H1 (cell line): ENCODE measurements around the gene ACO1. TPM values are rescaled to one million over a fixed set of nuclear protein-coding genes. Genes with fewer than 3 reads are reported as not detected.

ENCODE experiments used
- CTCF ChIA-PET: fragments of 300-600 bp; sonication (Branson Sonifier 250); formaldehyde crosslinking; loops from one replicate; lab custom pipeline; 2021; ENCODE audit not compliant: partially characterized antibody; lab: Charles Lee
- POLR2A ChIA-PET: fragments of 300-600 bp; sonication (Branson Sonifier 250); formaldehyde crosslinking; loops from one replicate; lab custom pipeline; 2021; ENCODE audit warnings: inconsistent platforms; ENCODE audit not compliant: partially characterized antibody; lab: Charles Lee
- DNase-seq, 2 experiments: peaks; one replicate each; pipeline versions ENCODE4 v3.0.0 to v3.0.0-alpha.2; 2010 to 2022; ENCODE audit warnings: low spot score in 2 of 2, low read depth in 1 of 2, mixed read lengths in 1 of 2
- FAIRE-seq: peaks from 2 replicates; lab custom pipeline; 2011; peaks lifted over from hg19 to GRCh38; lab: Jason Lieb, UNC
- H2AFZ ChIP-seq: 2 replicates; pipeline ENCODE4 v1.8.1; 2012; ENCODE audit warnings: low read length, inconsistent platforms
- H2AK5ac ChIP-seq: 2 replicates; pipeline ENCODE4 v1.6.1; 2013; ENCODE audit warnings: low read depth, low read length
- H2BK120ac ChIP-seq: replicated peaks from 2 replicates; pipeline ENCODE3; 2013; ENCODE audit warnings: low read depth, low read length, inconsistent platforms
- H2BK12ac ChIP-seq: 2 replicates; pipeline ENCODE4 v1.6.1; 2013; ENCODE audit warnings: low read depth, low read length
- H2BK15ac ChIP-seq: 2 replicates; pipeline ENCODE4 v1.6.1; 2013; ENCODE audit warnings: low read length
- H2BK20ac ChIP-seq: 2 replicates; pipeline ENCODE4 v1.6.1; 2013; ENCODE audit warnings: low read length
- H2BK5ac ChIP-seq: 2 replicates; pipeline ENCODE4 v1.6.1; 2013; ENCODE audit warnings: low read depth, low read length
- H3K14ac ChIP-seq: 2 replicates; pipeline ENCODE4 v1.6.1; 2013; ENCODE audit warnings: inconsistent platforms; ENCODE audit not compliant: insufficient read length
- H3K18ac ChIP-seq: 2 replicates; pipeline ENCODE4 v1.6.1; 2013; ENCODE audit warnings: low read length; ENCODE audit errors: extremely low read depth
- H3K23ac ChIP-seq: 2 replicates; pipeline ENCODE4 v1.6.1; 2013; ENCODE audit warnings: inconsistent platforms; ENCODE audit not compliant: insufficient read length
- H3K23me2 ChIP-seq: 2 replicates; pipeline ENCODE4 v1.6.1; 2013; ENCODE audit warnings: low read depth, low read length
- H3K27ac ChIP-seq: 2 replicates; pipeline ENCODE4 v1.6.1; 2011; ENCODE audit warnings: low read depth, low read length, inconsistent platforms
- H3K27me3 ChIP-seq, 4 experiments: replicated peaks in 1 of 4; 1 replicate in 1 of 4; 2 replicates in 3 of 4; pipeline versions ENCODE4 v1.6.1 to v1.8.1; 2011 to 2013; ENCODE audit warnings: low read length in 3 of 4, mild to moderate bottlenecking in 3 of 4, inconsistent platforms in 2 of 4, mixed read lengths in 2 of 4, moderate library complexity in 1 of 4; ENCODE audit not compliant: control insufficient read depth in 3 of 4, insufficient read depth in 3 of 4; ENCODE audit errors: extremely low read depth in 1 of 4
- H3K36me3 ChIP-seq, 4 experiments: 2 replicates each; pipeline versions ENCODE4 v1.6.1 to v1.8.1; 2011 to 2013; ENCODE audit warnings: mild to moderate bottlenecking in 4 of 4, low read length in 3 of 4, moderate library complexity in 2 of 4, control low read depth in 1 of 4, inconsistent platforms in 1 of 4; ENCODE audit not compliant: insufficient read depth in 4 of 4, control insufficient read depth in 2 of 4
- H3K4ac ChIP-seq: replicated peaks from 2 replicates; pipeline ENCODE3; 2013; ENCODE audit warnings: low read length, low read depth, mixed read lengths, inconsistent platforms; ENCODE audit not compliant: insufficient read length
- H3K4me1 ChIP-seq, 4 experiments: replicated peaks in 1 of 4; 1 replicate in 1 of 4; 2 replicates in 3 of 4; pipeline versions ENCODE4 v1.6.1 to v1.8.1; 2011 to 2013; ENCODE audit warnings: low read length in 3 of 4, inconsistent platforms in 2 of 4, mixed read lengths in 1 of 4; ENCODE audit not compliant: insufficient read depth in 4 of 4, control insufficient read depth in 3 of 4
- H3K4me2 ChIP-seq, 2 experiments: 2 replicates each; pipeline versions ENCODE4 v1.6.1 to v1.8.1; 2011 to 2013; ENCODE audit warnings: low read depth in 2 of 2, low read length in 2 of 2, control low read depth in 1 of 2, inconsistent platforms in 1 of 2, mild to moderate bottlenecking in 1 of 2; ENCODE audit not compliant: insufficient read depth in 1 of 2
- H3K4me3 ChIP-seq, 4 experiments: fragments of 200-600, 300-600 bp in 1 of 4; sonication (generic), shearing (Covaris generic), sonication (Bioruptor Twin) in 1 of 4; 2 replicates each; pipeline versions ENCODE4 v1.5.1 to v1.8.1; 2011 to 2016; ENCODE audit warnings: low read length in 4 of 4, low read depth in 3 of 4, control low read depth in 2 of 4, inconsistent platforms in 2 of 4, mild to moderate bottlenecking in 2 of 4, mixed read lengths in 1 of 4, moderate library complexity in 1 of 4; ENCODE audit not compliant: insufficient read depth in 2 of 4; ENCODE audit errors: extremely low read depth in 1 of 4
- H3K56ac ChIP-seq: replicated peaks from 2 replicates; pipeline ENCODE3; 2013; ENCODE audit warnings: low read depth, mild to moderate bottlenecking, mixed read lengths, low read length, inconsistent platforms; ENCODE audit not compliant: insufficient read length
- H3K79me1 ChIP-seq: 2 replicates; pipeline ENCODE4 v1.6.1; 2013; ENCODE audit warnings: low read depth, low read length, control low read depth
- H3K79me2 ChIP-seq, 2 experiments: 2 replicates each; pipeline versions ENCODE4 v1.6.1 to v1.8.1; 2012 to 2013; ENCODE audit warnings: low read length in 2 of 2, mild to moderate bottlenecking in 2 of 2, inconsistent platforms in 1 of 2; ENCODE audit not compliant: insufficient read depth in 2 of 2, control insufficient read depth in 1 of 2
- H3K9ac ChIP-seq, 4 experiments: replicated peaks in 1 of 4; 1 replicate in 1 of 4; 2 replicates in 3 of 4; pipeline versions ENCODE4 v1.6.1 to v1.8.1; 2011 to 2013; ENCODE audit warnings: low read depth in 3 of 4, low read length in 3 of 4, control low read depth in 2 of 4, mild to moderate bottlenecking in 2 of 4, moderate library complexity in 2 of 4, inconsistent platforms in 1 of 4; ENCODE audit errors: extremely low read depth in 1 of 4
- H3K9me3 ChIP-seq, 2 experiments: 2 replicates each; pipeline versions ENCODE4 v1.6.1 to v1.8.1; 2012 to 2013; ENCODE audit warnings: mild to moderate bottlenecking in 2 of 2, moderate library complexity in 2 of 2, control low read depth in 1 of 2, inconsistent platforms in 1 of 2, low read depth in 1 of 2, low read length in 1 of 2, mixed read lengths in 1 of 2; ENCODE audit not compliant: insufficient read depth in 2 of 2
- H4K20me1 ChIP-seq, 2 experiments: replicated peaks in 1 of 2; 2 replicates each; pipeline versions ENCODE3 to v1.8.1; 2011 to 2013; ENCODE audit warnings: inconsistent platforms in 2 of 2, low read length in 2 of 2, mild to moderate bottlenecking in 1 of 2; ENCODE audit not compliant: insufficient read depth in 2 of 2, control insufficient read depth in 1 of 2
- H4K5ac ChIP-seq: 2 replicates; pipeline ENCODE4 v1.6.1; 2013; ENCODE audit warnings: low read length, low read depth, mixed read lengths, inconsistent platforms; ENCODE audit not compliant: insufficient read length
- H4K8ac ChIP-seq: 2 replicates; pipeline ENCODE4 v1.8.0; 2013; ENCODE audit warnings: mild to moderate bottlenecking, moderate library complexity, low read length, inconsistent platforms; ENCODE audit not compliant: insufficient read depth; ENCODE audit errors: extremely low read depth
- H4K91ac ChIP-seq: replicated peaks from 2 replicates; pipeline ENCODE3; 2013; ENCODE audit warnings: low read length, mixed read lengths, inconsistent platforms; ENCODE audit not compliant: insufficient read length
- KDM4A ChIP-seq: IDR thresholded peaks from one replicate; pipeline ENCODE4 v1.7.1; 2012; ENCODE audit warnings: low read depth, mild to moderate bottlenecking, moderate library complexity, low read length, inconsistent platforms; ENCODE audit not compliant: severe bottlenecking
- MAFK ChIP-seq: IDR thresholded peaks from 2 replicates; pipeline ENCODE4 v1.6.1; 2012; ENCODE audit warnings: low read depth, mild to moderate bottlenecking, improper control_type of control experiment, low read length
- TBP ChIP-seq: IDR thresholded peaks from 2 replicates; pipeline ENCODE4 v1.6.1; 2011; ENCODE audit warnings: low read depth, low read length, improper control_type of control experiment
- WGBS, 2 experiments: shearing (Covaris generic) in 1 of 2; methylation state at CpG; one replicate each; pipeline versions ENCODE4 v1.1.6 to v1.1.7; 2013 to 2015; ENCODE audit warnings: low lambda C conversion rate in 2 of 2, mixed read lengths in 2 of 2, inconsistent platforms in 1 of 2, low coverage in 1 of 2, missing lambda C conversion rate in 1 of 2; ENCODE audit not compliant: insufficient replicate concordance in 2 of 2, insufficient coverage in 1 of 2, insufficient read length in 1 of 2; ENCODE audit errors: extremely low coverage in 1 of 2, missing lambda C conversion rate in 1 of 2; 5-methylcytosine and 5-hydroxymethylcytosine counted together
- polyA plus RNA-seq, 7 experiments: library from polyadenylated mRNA; depleted of rRNA in 3 of 7; stranded (reverse) in 5 of 7; unstranded in 2 of 7; fragments of >200 nt in 5 of 7; fragments of 200-250 nt in 2 of 7; gene quantifications; 1 replicate in 5 of 7; 2 replicates in 1 of 7; 4 replicates in 1 of 7; pipeline versions ENCODE4 v1.2.1 to v1.2.3, GENCODE V29; 2011 to 2013; ENCODE audit warnings: missing spikeins in 2 of 7, mixed read lengths in 2 of 7
- total RNA-seq: library from RNA; stranded (reverse); fragmentation: NEBNext Ultra II Directional; extraction: Animal tissue kit (Norgen Biotek cat#: 25700); gene quantifications from 2 replicates; pipeline ENCODE4 v1.2.1, GENCODE V29; 2021

Gene ACO1
- total and polyA plus RNA-seq, 2 of the 8 experiments (the other 6 are each of a cell fraction or from before 2014, with no cell fraction given) = 39.3 to 49.8 TPM

GRCh38 chr9:32419921-32420320 lies 35.5 kb downstream of the ACO1 start:
- Histone ChIP-seq H4K8ac (no peak overlapping the region), H3K18ac (no peak overlapping the region), H3K56ac (no peak overlapping the region), H3K79me1 (no peaks in the 10 kb centered on the region), H4K20me1 (no peaks in the 10 kb centered on the region), H2AFZ (no peak overlapping the region), H3K36me3 (peaks cover 0 to 17% (median 5%) of the 10 kb centered on the region in 4 experiments; a peak in 5 of 8 replicates), H3K27me3 (no peaks in the 10 kb centered on the region), H2BK20ac (no peak overlapping the region), H2BK5ac (no peak overlapping the region), H3K23ac (no peak overlapping the region), H3K4me1 (no peaks in the 10 kb centered on the region), H2BK15ac (no peak overlapping the region), H3K79me2 (no peaks in the 10 kb centered on the region), H3K14ac (no peak overlapping the region), H4K5ac (no peak overlapping the region), H3K23me2 (no peaks in the 10 kb centered on the region), H3K4me3 (no peak overlapping the region), H3K27ac (no peak overlapping the region), H2BK12ac (no peak overlapping the region), H4K91ac (no peak overlapping the region), H3K4ac (no peak overlapping the region), H2AK5ac (no peak overlapping the region), H2BK120ac (no peak overlapping the region), H3K9me3 (no peaks in the 10 kb centered on the region), H3K9ac (no peak overlapping the region), H3K4me2 (no peak overlapping the region)
- ChIA-PET POLR2A (no interaction called here), CTCF (interaction anchor here (1.6 to 1.9 kb wide), 2 partner anchors 13 to 41 kb away, joined by 6 to 10 read pairs; no protein-coding TSS in a partner anchor)
- DNase-seq (no peak), FAIRE-seq (no peak)
- 87% methylated on average over 2 of the region's 2 CpGs; no CpG with 5 or more reads in 1 of the 2 experiments for WGBS, 2 experiments
- TF ChIP-seq KDM4A (no peak), MAFK (no peak), TBP (no peak)
